ENCODE results near the gene DOK1.

GRCh38 chr2:74515981-74516633 is 38.4 kb upstream of the DOK1 start:
- TF ChIP-seq, protein P1, sequence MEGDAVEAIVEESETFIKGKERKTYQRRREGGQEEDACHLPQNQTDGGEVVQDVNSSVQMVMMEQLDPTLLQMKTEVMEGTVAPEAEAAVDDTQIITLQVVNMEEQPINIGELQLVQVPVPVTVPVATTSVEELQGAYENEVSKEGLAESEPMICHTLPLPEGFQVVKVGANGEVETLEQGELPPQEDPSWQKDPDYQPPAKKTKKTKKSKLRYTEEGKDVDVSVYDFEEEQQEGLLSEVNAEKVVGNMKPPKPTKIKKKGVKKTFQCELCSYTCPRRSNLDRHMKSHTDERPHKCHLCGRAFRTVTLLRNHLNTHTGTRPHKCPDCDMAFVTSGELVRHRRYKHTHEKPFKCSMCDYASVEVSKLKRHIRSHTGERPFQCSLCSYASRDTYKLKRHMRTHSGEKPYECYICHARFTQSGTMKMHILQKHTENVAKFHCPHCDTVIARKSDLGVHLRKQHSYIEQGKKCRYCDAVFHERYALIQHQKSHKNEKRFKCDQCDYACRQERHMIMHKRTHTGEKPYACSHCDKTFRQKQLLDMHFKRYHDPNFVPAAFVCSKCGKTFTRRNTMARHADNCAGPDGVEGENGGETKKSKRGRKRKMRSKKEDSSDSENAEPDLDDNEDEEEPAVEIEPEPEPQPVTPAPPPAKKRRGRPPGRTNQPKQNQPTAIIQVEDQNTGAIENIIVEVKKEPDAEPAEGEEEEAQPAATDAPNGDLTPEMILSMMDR (optimal IDR thresholded peaks at IDR 0.05 in 1 of 3, IDR thresholded peaks at IDR 0.05 in 1 of 3, conservative IDR thresholded peaks at IDR 0.05 in 1 of 3; ENCODE audit: extremely low read depth in 1 of 3, insufficient read depth in 2 of 3, low read length in 3 of 3) = no peak
- no peak for TF ChIP-seq EZH2 (IDR thresholded peaks at IDR 0.05; ENCODE audit: low read length)
